Liver (tissue), 9 donors: Measurements from ENCODE around the gene KCNJ10. TPM values are rescaled to one million over a fixed set of nuclear protein-coding genes. Genes with fewer than 3 reads are reported as not detected.

Source experiments
- DNase-seq: peaks from one replicate; pipeline ENCODE4 v3.0.0-alpha.2; 2017; ENCODE audit warnings: low spot score
- H3K27ac ChIP-seq, 2 donors: one replicate each; pipeline ENCODE4 v1.7.0; 2013; ENCODE audit warnings: inconsistent platforms in 2 of 2, low read length in 2 of 2, control low read depth in 1 of 2, low read depth in 1 of 2, mild to moderate bottlenecking in 1 of 2
- H3K27me3 ChIP-seq, 4 donors: one replicate each; pipeline versions ENCODE4 v1.6.1 to v1.7.0; 2013; ENCODE audit warnings: low read length in 3 of 4, inconsistent platforms in 1 of 4, mild to moderate bottlenecking in 1 of 4, moderate library complexity in 1 of 4; ENCODE audit not compliant: control insufficient read depth in 4 of 4, insufficient read depth in 4 of 4
- H3K36me3 ChIP-seq, 4 donors: one replicate each; pipeline versions ENCODE4 v1.6.1 to v1.7.0; 2013; ENCODE audit warnings: low read length in 3 of 4, mild to moderate bottlenecking in 3 of 4, low read depth in 1 of 4, moderate library complexity in 1 of 4; ENCODE audit not compliant: control insufficient read depth in 4 of 4, insufficient read depth in 3 of 4
- H3K4me1 ChIP-seq, 4 donors: one replicate each; pipeline versions ENCODE4 v1.6.1 to v1.7.0; 2013; ENCODE audit warnings: low read length in 3 of 4, mild to moderate bottlenecking in 3 of 4, moderate library complexity in 1 of 4; ENCODE audit not compliant: control insufficient read depth in 4 of 4, insufficient read depth in 4 of 4
- H3K4me3 ChIP-seq, 3 donors: one replicate each; pipeline versions ENCODE4 v1.6.1 to v1.7.0; 2013; ENCODE audit warnings: low read length in 3 of 3, control low read depth in 1 of 3, low read depth in 1 of 3, mild to moderate bottlenecking in 1 of 3
- H3K9ac ChIP-seq, 2 donors: one replicate each; pipeline ENCODE4 v1.7.0; 2013; ENCODE audit warnings: low read length in 2 of 2, mild to moderate bottlenecking in 2 of 2, moderate library complexity in 2 of 2, control low read depth in 1 of 2, low read depth in 1 of 2
- H3K9me3 ChIP-seq, 4 donors: one replicate each; pipeline versions ENCODE4 v1.6.1 to v1.7.0; 2013; ENCODE audit warnings: low read length in 3 of 4; ENCODE audit not compliant: control insufficient read depth in 4 of 4
- ATF3 ChIP-seq: IDR thresholded peaks from 2 replicates; pipeline ENCODE4 v1.6.1; 2016; ENCODE audit warnings: antibody characterized with exemption
- EGR1 ChIP-seq, 2 donors: IDR thresholded peaks; 2 replicates each; pipeline ENCODE4 v1.6.1; 2016 to 2018; ENCODE audit warnings: antibody characterized with exemption in 2 of 2, low read depth in 2 of 2
- FOXA1 ChIP-seq: IDR thresholded peaks from 2 replicates; pipeline ENCODE4 v1.6.1; 2016; ENCODE audit warnings: antibody characterized with exemption
- FOXA2 ChIP-seq: IDR thresholded peaks from 2 replicates; pipeline ENCODE4 v1.6.1; 2016; ENCODE audit warnings: antibody characterized with exemption
- GABPA ChIP-seq, 2 donors: IDR thresholded peaks in 1 of 2; conservative IDR thresholded peaks in 1 of 2; 2 replicates each; pipeline ENCODE4 v1.6.1; 2016; ENCODE audit warnings: antibody characterized with exemption in 2 of 2, mild to moderate bottlenecking in 1 of 2, moderate library complexity in 1 of 2
- HNF4A ChIP-seq, 2 donors: conservative IDR thresholded peaks; 2 replicates each; pipeline ENCODE4 v1.6.1; 2016; ENCODE audit warnings: antibody characterized with exemption in 2 of 2, mild to moderate bottlenecking in 2 of 2
- HNF4G ChIP-seq: IDR thresholded peaks from 2 replicates; pipeline ENCODE4 v1.6.1; 2016; ENCODE audit warnings: antibody characterized with exemption
- JUND ChIP-seq, 2 donors: IDR thresholded peaks; 2 replicates each; pipeline ENCODE4 v1.6.1; 2016; ENCODE audit warnings: antibody characterized with exemption in 2 of 2
- MAX ChIP-seq: IDR thresholded peaks from 2 replicates; pipeline ENCODE4 v1.6.1; 2016; ENCODE audit warnings: antibody characterized with exemption
- NR2F2 ChIP-seq: IDR thresholded peaks from 2 replicates; pipeline ENCODE4 v1.6.1; 2016; ENCODE audit warnings: antibody characterized with exemption
- RXRA ChIP-seq, 2 donors: IDR thresholded peaks; 2 replicates each; pipeline ENCODE4 v1.6.1; 2017 to 2018; ENCODE audit warnings: antibody characterized with exemption in 2 of 2, mild to moderate bottlenecking in 1 of 2
- SP1 ChIP-seq: IDR thresholded peaks from 2 replicates; pipeline ENCODE4 v1.6.1; 2018; ENCODE audit warnings: antibody characterized with exemption, mild to moderate bottlenecking
- YY1 ChIP-seq: IDR thresholded peaks from 2 replicates; pipeline ENCODE4 v1.6.1; 2016; ENCODE audit warnings: antibody characterized with exemption, mild to moderate bottlenecking
- WGBS: extraction: QIAGEN DNeasy Blood & Tissue Kit; methylation state at CpG from one replicate; pipeline ENCODE4 v1.1.7; 2013; 5-methylcytosine and 5-hydroxymethylcytosine counted together
- polyA plus RNA-seq, 2 donors: library from polyadenylated mRNA; stranded (reverse) in 1 of 2; unstranded in 1 of 2; fragments of 200-250 nt in 1 of 2; fragments of >200 nt in 1 of 2; fragmentation: Nextera tagmentation in 1 of 2; extraction: Ambion mirVana in 1 of 2; gene quantifications; one replicate each; pipeline versions ENCODE4 v1.2.1 to v1.2.3, GENCODE V29; 2013 to 2015
- total RNA-seq, 2 donors: library from RNA; depleted of rRNA; stranded (reverse); fragments of >200 nt; gene quantifications; one replicate each; pipeline ENCODE4 v1.2.3, GENCODE V29; 2014
- TF ChIP-seq, protein P1 (sequence below): IDR thresholded peaks from 2 replicates; pipeline ENCODE4 v1.6.1; 2016; ENCODE audit warnings: antibody characterized with exemption
- TF ChIP-seq, protein P2 (sequence below): IDR thresholded peaks from 2 replicates; pipeline ENCODE4 v1.6.1; 2016; ENCODE audit warnings: antibody characterized with exemption, mild to moderate bottlenecking
- donor health status: healthy.
- donor health status: healthy.
- donor health status: healthy.
- donor health status: healthy.
- donor health status: healthy.

KCNJ10 gene
- total and polyA plus RNA-seq, 4 donors = 0.48 to 1.6 (median 0.52) TPM

DNA sequence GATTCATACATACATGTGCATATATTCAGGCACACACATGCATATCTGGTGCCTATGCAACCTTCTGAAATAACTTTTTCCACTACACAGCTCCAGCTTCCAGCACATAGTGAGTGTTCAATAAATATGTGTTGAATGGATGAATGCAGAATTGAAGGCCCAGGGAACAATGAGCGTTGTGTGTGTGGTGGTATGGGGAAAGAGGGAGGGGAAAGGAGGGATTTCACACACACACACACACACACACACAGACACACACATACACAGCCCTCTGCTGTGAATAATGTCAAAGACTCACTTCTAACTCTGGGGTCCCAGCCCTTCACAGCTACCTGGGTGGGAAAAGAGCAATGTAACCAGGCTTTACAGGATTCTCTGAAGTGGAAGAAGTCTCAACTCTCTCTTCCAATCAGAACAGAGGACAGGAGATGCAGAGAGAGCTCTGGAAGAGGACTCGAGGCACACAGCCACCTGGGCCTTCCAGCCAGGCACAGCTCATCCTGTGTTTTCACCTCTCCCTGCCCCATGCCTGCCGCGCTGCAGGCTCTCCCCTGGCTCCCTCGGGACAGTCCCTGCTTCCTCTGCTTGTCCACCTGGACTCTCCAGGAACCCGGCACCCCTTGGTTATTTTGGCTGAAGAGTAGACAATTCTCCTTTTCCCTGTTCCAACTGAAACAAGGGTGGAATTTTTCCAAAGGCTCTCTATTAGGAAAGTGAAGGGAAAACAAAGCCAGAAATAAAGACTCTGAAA is 33.9 kb upstream of the KCNJ10 start (continued):
- TF ChIP-seq, protein P1, sequence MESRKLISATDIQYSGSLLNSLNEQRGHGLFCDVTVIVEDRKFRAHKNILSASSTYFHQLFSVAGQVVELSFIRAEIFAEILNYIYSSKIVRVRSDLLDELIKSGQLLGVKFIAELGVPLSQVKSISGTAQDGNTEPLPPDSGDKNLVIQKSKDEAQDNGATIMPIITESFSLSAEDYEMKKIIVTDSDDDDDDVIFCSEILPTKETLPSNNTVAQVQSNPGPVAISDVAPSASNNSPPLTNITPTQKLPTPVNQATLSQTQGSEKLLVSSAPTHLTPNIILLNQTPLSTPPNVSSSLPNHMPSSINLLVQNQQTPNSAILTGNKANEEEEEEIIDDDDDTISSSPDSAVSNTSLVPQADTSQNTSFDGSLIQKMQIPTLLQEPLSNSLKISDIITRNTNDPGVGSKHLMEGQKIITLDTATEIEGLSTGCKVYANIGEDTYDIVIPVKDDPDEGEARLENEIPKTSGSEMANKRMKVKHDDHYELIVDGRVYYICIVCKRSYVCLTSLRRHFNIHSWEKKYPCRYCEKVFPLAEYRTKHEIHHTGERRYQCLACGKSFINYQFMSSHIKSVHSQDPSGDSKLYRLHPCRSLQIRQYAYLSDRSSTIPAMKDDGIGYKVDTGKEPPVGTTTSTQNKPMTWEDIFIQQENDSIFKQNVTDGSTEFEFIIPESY = no peak
- TF ChIP-seq ATF3 (no peak), RXRA (IDR thresholded peaks at IDR 0.05) (no peak), GABPA (IDR thresholded peaks at IDR 0.05 in 1 of 2, conservative IDR thresholded peaks at IDR 0.05 in 1 of 2) (no peak), HNF4A (conservative IDR thresholded peaks at IDR 0.05) (no peak), EGR1 (IDR thresholded peaks at IDR 0.05; ENCODE audit: low read depth in 2 of 2) (no peak), SP1 (no peak), FOXA2 (no peak), MAX (no peak), FOXA1 (no peak)

- H3K9me3 ChIP-seq = no peaks in the 10 kb centered on the region
- H3K4me1 ChIP-seq = peaks cover 11 to 33% (median 26%) of the 10 kb centered on the region in 4 donors
- no peaks in the 10 kb centered on the region for H3K36me3 ChIP-seq
- 82% methylated on average over 9 of the region's 9 CpGs for WGBS
- H3K9ac ChIP-seq = no peak overlapping the region
- no peak overlapping the region for H3K4me3 ChIP-seq
- DNase-seq = no peak
- H3K27me3 ChIP-seq = no peaks in the 10 kb centered on the region
- no peak for TF ChIP-seq ATF3
- TF ChIP-seq, protein P2, sequence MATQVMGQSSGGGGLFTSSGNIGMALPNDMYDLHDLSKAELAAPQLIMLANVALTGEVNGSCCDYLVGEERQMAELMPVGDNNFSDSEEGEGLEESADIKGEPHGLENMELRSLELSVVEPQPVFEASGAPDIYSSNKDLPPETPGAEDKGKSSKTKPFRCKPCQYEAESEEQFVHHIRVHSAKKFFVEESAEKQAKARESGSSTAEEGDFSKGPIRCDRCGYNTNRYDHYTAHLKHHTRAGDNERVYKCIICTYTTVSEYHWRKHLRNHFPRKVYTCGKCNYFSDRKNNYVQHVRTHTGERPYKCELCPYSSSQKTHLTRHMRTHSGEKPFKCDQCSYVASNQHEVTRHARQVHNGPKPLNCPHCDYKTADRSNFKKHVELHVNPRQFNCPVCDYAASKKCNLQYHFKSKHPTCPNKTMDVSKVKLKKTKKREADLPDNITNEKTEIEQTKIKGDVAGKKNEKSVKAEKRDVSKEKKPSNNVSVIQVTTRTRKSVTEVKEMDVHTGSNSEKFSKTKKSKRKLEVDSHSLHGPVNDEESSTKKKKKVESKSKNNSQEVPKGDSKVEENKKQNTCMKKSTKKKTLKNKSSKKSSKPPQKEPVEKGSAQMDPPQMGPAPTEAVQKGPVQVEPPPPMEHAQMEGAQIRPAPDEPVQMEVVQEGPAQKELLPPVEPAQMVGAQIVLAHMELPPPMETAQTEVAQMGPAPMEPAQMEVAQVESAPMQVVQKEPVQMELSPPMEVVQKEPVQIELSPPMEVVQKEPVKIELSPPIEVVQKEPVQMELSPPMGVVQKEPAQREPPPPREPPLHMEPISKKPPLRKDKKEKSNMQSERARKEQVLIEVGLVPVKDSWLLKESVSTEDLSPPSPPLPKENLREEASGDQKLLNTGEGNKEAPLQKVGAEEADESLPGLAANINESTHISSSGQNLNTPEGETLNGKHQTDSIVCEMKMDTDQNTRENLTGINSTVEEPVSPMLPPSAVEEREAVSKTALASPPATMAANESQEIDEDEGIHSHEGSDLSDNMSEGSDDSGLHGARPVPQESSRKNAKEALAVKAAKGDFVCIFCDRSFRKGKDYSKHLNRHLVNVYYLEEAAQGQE = no peak
- TF ChIP-seq, protein P1 = no peak
- no peak for TF ChIP-seq FOXA1
- TF ChIP-seq JUND (IDR thresholded peaks at IDR 0.05) = no peak
- no peak for TF ChIP-seq MAX
- no peak for TF ChIP-seq GABPA (IDR thresholded peaks at IDR 0.05 in 1 of 2, conservative IDR thresholded peaks at IDR 0.05 in 1 of 2)
- TF ChIP-seq HNF4A (conservative IDR thresholded peaks at IDR 0.05) = no peak
- TF ChIP-seq NR2F2 = no peak
- TF ChIP-seq YY1 = no peak
- TF ChIP-seq SP1 = no peak
- TF ChIP-seq EGR1 (IDR thresholded peaks at IDR 0.05; ENCODE audit: low read depth in 2 of 2) = no peak
- no peak for TF ChIP-seq FOXA2
- TF ChIP-seq HNF4G = no peak
- no peak overlapping the region for H3K27ac ChIP-seq
These were observed 32.0 kb upstream of the KCNJ10 start for GRCh38 chr1:160101717-160102522.
